Anterior cingulate cortex (tissue), 58 donors: ENCODE results near the gene RPL36A.

ENCODE experiments used
- DNase-seq, 58 donors: peaks; one replicate each; lab custom pipeline; 2025; lab: John Stamatoyannopoulos, UW

RPL36A gene

GRCh38 chrX:101427954-101428353 lies 37.1 kb downstream of the RPL36A start:
- no peak for DNase-seq

- DNase-seq = no peak
These were observed 39.1 kb downstream of the RPL36A start for GRCh38 chrX:101429934-101430333.

GRCh38 chrX:101430457-101431078 lies 39.8 kb downstream of the RPL36A start:
- no peak for DNase-seq

GRCh38 chrX:101442085-101442484 lies 51.3 kb downstream of the RPL36A start:
- DNase-seq = no peak
